Activated CD8-positive, alpha-beta T cell treated with anti-CD3 and anti-CD28 coated beads for 36 hours (primary cell): ENCODE results near the gene YPEL4. TPM values are rescaled to one million over a fixed set of nuclear protein-coding genes. Genes with fewer than 3 reads are reported as not detected.
A peak's percentile ranks its signal among the peaks of the same experiment; 100 is the strongest.

Experiments used
- ATAC-seq: fragments of 200-7000 bp; cut with Tn5 transposase; one replicate; pipeline ENCODE4 v1.10.0; 2021; ENCODE audit warnings: mild to moderate bottlenecking, moderate library complexity
- CTCF ChIA-PET: fragments of 350-600 bp; sonication (Branson Sonifier 250); formaldehyde crosslinking; loops from one replicate; lab custom pipeline; 2021; ENCODE audit warnings: antibody characterized with exemption; lab: Charles Lee
- POLR2A ChIA-PET: fragments of 350-600 bp; sonication (Branson Sonifier 250); formaldehyde crosslinking; loops from one replicate; lab custom pipeline; 2021; ENCODE audit warnings: antibody characterized with exemption; lab: Charles Lee
- DNase-seq: peaks from one replicate; pipeline ENCODE4 v3.0.0-alpha.2; 2020
- H3K27ac Mint-ChIP-seq: one replicate; pipeline ENCODE4 v1.8.0; 2021; ENCODE audit warnings: mild to moderate bottlenecking, mixed read lengths
- H3K27me3 Mint-ChIP-seq: one replicate; pipeline ENCODE4 v1.8.0; 2021; ENCODE audit warnings: mixed read lengths
- H3K36me3 Mint-ChIP-seq: one replicate; pipeline ENCODE4 v1.8.0; 2021; ENCODE audit warnings: low read depth, mixed read lengths
- H3K4me1 Mint-ChIP-seq: one replicate; pipeline ENCODE4 v1.8.0; 2021; ENCODE audit warnings: low read depth, mixed read lengths
- H3K4me3 Mint-ChIP-seq: one replicate; pipeline ENCODE4 v1.8.0; 2021; ENCODE audit warnings: mild to moderate bottlenecking, moderate library complexity, mixed read lengths
- H3K9me3 Mint-ChIP-seq: one replicate; pipeline ENCODE4 v1.8.0; 2021; ENCODE audit warnings: mixed read lengths
- intact Hi-C: fragments of 100-400 bp; cut with micrococcal nuclease; formaldehyde crosslinking; loops from one replicate; pipeline ENCODE4 v1.10.0; 2022
- total RNA-seq, 2 experiments: library from RNA; stranded (reverse); gene quantifications; one replicate each; pipeline ENCODE4 v1.2.3, GENCODE V29; 2021
- TF ChIP-seq, protein P1 (sequence below): fragments of 200-600 bp; IDR thresholded peaks from one replicate; pipeline ENCODE4 v1.8.0; 2022; ENCODE audit warnings: antibody characterized with exemption, mild to moderate bottlenecking

YPEL4 gene
- total RNA-seq, 2 experiments from 2014 or later = 0.43 to 0.54 TPM

DNA sequence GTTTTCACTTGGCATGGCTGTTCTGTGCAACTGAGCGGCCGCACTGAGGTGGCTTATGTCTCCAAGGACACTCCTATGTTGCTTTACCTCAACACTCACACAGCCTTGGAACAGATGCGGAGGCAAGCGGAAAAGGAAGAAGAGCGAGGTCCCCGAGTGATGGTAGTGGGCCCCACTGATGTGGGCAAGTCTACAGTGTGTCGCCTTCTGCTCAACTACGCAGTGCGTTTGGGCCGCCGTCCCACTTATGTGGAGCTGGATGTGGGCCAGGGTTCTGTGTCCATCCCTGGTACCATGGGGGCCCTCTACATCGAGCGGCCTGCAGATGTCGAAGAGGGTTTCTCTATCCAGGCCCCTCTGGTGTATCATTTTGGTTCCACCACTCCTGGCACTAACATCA lies 10.0 kb upstream of the YPEL4 start:
- Mint-ChIP-seq H3K9me3 (no peaks in the 10 kb centered on the region), H3K4me3 (peak overlapping the region; percentile 90), H3K27ac (no peak overlapping the region), H3K4me1 (peaks cover 26% of the 10 kb centered on the region), H3K27me3 (no peaks in the 10 kb centered on the region), H3K36me3 (peaks cover 31% of the 10 kb centered on the region)
- ATAC-seq (no peak), DNase-seq (no peak)
- POLR2A ChIA-PET = interaction anchor here (0.7 to 3.0 kb wide), 3 partner anchors 8 to 21 kb away, joined by 3 to 28 read pairs (median 3); partner anchors contain the start of gene ZDHHC5
- CTCF ChIA-PET = interaction anchor here (0.9 to 1.0 kb wide), 2 partner anchors 15 to 141 kb away, joined by 3 to 5 read pairs; no protein-coding TSS in a partner anchor
- TF ChIP-seq, protein P1, sequence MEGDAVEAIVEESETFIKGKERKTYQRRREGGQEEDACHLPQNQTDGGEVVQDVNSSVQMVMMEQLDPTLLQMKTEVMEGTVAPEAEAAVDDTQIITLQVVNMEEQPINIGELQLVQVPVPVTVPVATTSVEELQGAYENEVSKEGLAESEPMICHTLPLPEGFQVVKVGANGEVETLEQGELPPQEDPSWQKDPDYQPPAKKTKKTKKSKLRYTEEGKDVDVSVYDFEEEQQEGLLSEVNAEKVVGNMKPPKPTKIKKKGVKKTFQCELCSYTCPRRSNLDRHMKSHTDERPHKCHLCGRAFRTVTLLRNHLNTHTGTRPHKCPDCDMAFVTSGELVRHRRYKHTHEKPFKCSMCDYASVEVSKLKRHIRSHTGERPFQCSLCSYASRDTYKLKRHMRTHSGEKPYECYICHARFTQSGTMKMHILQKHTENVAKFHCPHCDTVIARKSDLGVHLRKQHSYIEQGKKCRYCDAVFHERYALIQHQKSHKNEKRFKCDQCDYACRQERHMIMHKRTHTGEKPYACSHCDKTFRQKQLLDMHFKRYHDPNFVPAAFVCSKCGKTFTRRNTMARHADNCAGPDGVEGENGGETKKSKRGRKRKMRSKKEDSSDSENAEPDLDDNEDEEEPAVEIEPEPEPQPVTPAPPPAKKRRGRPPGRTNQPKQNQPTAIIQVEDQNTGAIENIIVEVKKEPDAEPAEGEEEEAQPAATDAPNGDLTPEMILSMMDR = no peak
- intact Hi-C loops = loop anchor here (10.0 kb wide), 1 partner anchor 915 kb away; the partner anchor contains the start of genes LPXN and ZFP91

DNA sequence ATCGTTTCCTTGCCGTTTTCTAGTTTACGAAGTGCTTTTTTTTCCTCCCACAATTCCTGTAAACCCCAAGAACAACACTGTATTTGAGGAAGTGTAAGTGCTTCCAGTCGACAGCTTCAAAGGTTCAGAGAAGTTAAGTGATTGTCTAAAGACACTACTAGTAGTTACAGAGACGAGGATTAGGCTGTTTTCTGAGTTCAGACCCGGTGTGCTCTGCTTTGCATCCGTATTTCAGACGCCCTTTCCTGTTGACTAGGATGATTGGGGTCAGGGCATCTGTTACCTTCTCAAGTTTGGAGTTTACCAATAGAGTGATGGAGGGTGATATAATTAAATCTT lies 8.3 kb upstream of the YPEL4 start:
- CTCF ChIA-PET = interaction anchor here (1.3 to 1.4 kb wide), 2 partner anchors 13 to 143 kb away, joined by 3 read pairs; no protein-coding TSS in a partner anchor
- Mint-ChIP-seq H3K27ac (peak overlapping the region; percentile 97), H3K4me3 (peak overlapping the region; percentile 90), H3K27me3 (no peaks in the 10 kb centered on the region), H3K36me3 (peaks cover 31% of the 10 kb centered on the region), H3K4me1 (peaks cover 28% of the 10 kb centered on the region), H3K9me3 (no peaks in the 10 kb centered on the region)
- ATAC-seq (no peak), DNase-seq (no peak)
- intact Hi-C loops = no loop called here
- POLR2A ChIA-PET = interaction anchor here (0.6 to 3.0 kb wide), 6 partner anchors 9 to 934 kb away, joined by 3 to 28 read pairs (median 3); partner anchors contain the start of genes SELENOH, YPEL4 and ZDHHC5
- TF ChIP-seq, protein P1 = no peak

DNA sequence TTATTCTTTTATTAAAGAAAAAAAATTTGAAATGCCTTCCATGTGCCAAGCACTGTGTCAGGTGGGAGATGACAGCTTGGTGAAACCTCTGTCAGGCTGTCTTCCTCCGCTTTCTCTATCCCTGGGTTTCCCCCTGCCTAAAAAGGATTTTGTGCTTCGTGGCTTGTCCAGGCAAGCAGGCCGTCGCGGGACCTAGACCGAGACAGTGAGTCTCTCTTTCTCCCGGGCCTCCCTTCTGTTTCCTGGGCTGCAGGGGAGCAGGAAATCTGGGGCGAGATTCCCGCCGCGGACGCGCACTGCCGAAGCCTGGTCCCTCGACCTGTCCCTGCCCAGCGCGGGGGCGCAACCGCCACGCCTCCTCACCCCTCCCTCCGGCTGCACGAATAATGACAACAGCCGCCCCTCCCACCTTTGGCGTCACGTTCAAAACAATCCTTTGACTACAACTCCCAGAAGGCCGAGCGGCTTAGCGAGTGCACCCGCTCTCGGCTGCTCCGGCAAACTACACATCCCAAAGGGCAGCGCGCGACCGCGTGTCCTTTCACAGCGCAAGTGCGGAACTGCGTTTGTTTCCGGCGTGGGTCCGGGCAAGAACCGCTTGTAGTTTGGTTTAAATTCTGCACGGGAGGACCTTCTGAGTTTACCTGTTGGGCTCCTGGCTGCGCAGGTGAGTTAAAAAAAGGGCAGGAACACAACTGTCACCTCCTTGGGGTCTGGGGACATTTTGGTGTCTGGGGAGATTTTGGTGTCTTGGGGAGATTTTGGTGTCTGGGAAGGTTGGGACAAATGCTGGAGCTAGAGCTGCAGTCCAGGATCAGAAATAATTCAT lies 7.7 kb upstream of the YPEL4 start, which contains the start of gene CLP1:
CLP1 (plus strand) TSS at position 569 of the 829 bp plus-strand sequence. CDS start 1,715 bp downstream, outside the sequence.
- Mint-ChIP-seq H3K36me3 (peaks cover 27% of the 10 kb centered on the region), H3K9me3 (no peaks in the 10 kb centered on the region), H3K4me1 (peaks cover 33% of the 10 kb centered on the region), H3K4me3 (peak within 1 kb of the TSS; percentile 90), H3K27ac (peak within 1 kb of the TSS; percentile 97), H3K27me3 (no peaks in the 10 kb centered on the region)
- ATAC-seq (peak; percentile 98), DNase-seq (peak; percentile 100)
- TF ChIP-seq, protein P1 = no peak
- CTCF ChIA-PET = interaction anchor here (1.1 to 1.4 kb wide), 7 partner anchors 9 to 143 kb away, joined by 3 to 9 read pairs (median 4); partner anchors contain the start of gene UBE2L6
- POLR2A ChIA-PET = interaction anchor here (0.6 to 3.0 kb wide), 9 partner anchors 8 to 935 kb away, joined by 3 to 28 read pairs (median 3); partner anchors contain the start of genes SELENOH, UBE2L6, YPEL4 and ZDHHC5
- intact Hi-C loops = loop anchor here (1.0 kb wide), 1 partner anchor 10 kb away; no protein-coding TSS in a partner anchor

DNA sequence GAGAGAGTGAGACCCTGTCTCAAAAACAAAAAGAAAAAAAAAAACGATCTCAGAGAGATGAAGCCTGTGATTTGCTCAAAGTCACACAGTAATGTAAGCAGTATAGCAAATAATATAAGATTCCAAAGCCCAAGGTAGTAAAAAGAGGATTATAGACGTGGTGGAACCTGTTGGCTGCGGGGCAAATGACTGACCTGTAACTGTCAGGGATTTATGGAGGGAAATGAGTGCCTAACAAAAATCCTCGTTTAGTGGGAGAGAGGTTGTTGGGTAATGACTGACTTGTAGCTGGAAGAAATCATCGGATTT lies 7.1 kb upstream of the YPEL4 start:
- Mint-ChIP-seq H3K9me3 (no peaks in the 10 kb centered on the region), H3K4me3 (peak overlapping the region; percentile 90), H3K4me1 (peaks cover 30% of the 10 kb centered on the region), H3K27me3 (no peaks in the 10 kb centered on the region), H3K36me3 (peaks cover 23% of the 10 kb centered on the region), H3K27ac (peak overlapping the region; percentile 97)
- DNase-seq (no peak), ATAC-seq (no peak)
- POLR2A ChIA-PET = interaction anchor here (0.8 to 3.0 kb wide), 4 partner anchors 10 to 115 kb away, joined by 3 to 28 read pairs (median 4); partner anchors contain the start of genes UBE2L6 and ZDHHC5
- CTCF ChIA-PET = interaction anchor here (1.1 to 1.3 kb wide), 5 partner anchors 10 to 130 kb away, joined by 3 to 9 read pairs (median 4); partner anchors contain the start of gene UBE2L6
- intact Hi-C loops = loop anchor here (1.0 kb wide), 1 partner anchor 10 kb away; no protein-coding TSS in a partner anchor
- TF ChIP-seq, protein P1 = no peak
